Measurements from ENCODE around the gene ART1. TPM values are rescaled to one million over a fixed set of nuclear protein-coding genes. Genes with fewer than 3 reads are reported as not detected.

The ART1 gene
- total and polyA plus RNA-seq, 4 donors = not detected

DNA sequence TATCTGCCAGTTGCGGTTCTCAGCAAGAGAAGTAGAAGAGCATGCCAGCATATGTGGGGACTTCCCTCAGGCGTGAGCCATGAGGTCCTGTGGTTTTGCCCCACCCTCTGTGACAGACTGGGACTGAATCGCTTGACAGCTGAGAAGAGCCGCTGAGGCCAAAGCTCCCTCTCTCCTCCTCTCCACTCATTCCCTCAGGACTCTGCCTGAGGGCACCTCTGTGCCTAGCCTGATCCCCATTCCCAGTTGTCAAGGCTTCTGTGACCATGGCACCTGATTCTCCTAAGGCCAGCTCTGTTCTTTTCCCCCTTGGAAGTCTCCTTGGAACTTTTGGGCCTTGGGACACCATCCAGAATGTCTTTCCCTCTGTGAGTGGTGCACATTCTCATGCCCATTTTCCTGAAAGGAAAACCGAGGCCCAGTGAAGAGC lies 30.2 kb upstream of the ART1 start:
- Histone ChIP-seq H3K9me3 (ENCODE audit: control insufficient read depth in 4 of 4, low read length in 3 of 4) (no peaks in the 10 kb centered on the region), H3K4me3 (ENCODE audit: low read depth in 1 of 3, low read length in 3 of 3) (no peak overlapping the region), H3K36me3 (ENCODE audit: control insufficient read depth in 4 of 4, insufficient read depth in 3 of 4, low read depth in 1 of 4, low read length in 3 of 4) (no peaks in the 10 kb centered on the region), H3K27ac (ENCODE audit: low read depth in 1 of 2, low read length in 2 of 2) (no peak overlapping the region), H3K4me1 (ENCODE audit: control insufficient read depth in 4 of 4, insufficient read depth in 4 of 4, low read length in 3 of 4) (no peaks in the 10 kb centered on the region), H3K9ac (ENCODE audit: low read depth in 1 of 2, low read length in 2 of 2) (no peak overlapping the region), H3K27me3 (ENCODE audit: control insufficient read depth in 4 of 4, insufficient read depth in 4 of 4, low read length in 3 of 4) (no peaks in the 10 kb centered on the region)
- 77% methylated on average over 5 of the region's 5 CpGs for WGBS
- TF ChIP-seq TAF1 (conservative IDR thresholded peaks at IDR 0.05) (no peak), HNF4A (conservative IDR thresholded peaks at IDR 0.05) (no peak), RXRA (IDR thresholded peaks at IDR 0.05) (no peak), FOXA1 (IDR thresholded peaks at IDR 0.05) (no peak)
- TF ChIP-seq, protein P1, sequence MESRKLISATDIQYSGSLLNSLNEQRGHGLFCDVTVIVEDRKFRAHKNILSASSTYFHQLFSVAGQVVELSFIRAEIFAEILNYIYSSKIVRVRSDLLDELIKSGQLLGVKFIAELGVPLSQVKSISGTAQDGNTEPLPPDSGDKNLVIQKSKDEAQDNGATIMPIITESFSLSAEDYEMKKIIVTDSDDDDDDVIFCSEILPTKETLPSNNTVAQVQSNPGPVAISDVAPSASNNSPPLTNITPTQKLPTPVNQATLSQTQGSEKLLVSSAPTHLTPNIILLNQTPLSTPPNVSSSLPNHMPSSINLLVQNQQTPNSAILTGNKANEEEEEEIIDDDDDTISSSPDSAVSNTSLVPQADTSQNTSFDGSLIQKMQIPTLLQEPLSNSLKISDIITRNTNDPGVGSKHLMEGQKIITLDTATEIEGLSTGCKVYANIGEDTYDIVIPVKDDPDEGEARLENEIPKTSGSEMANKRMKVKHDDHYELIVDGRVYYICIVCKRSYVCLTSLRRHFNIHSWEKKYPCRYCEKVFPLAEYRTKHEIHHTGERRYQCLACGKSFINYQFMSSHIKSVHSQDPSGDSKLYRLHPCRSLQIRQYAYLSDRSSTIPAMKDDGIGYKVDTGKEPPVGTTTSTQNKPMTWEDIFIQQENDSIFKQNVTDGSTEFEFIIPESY (IDR thresholded peaks at IDR 0.05) = no peak
- TF ChIP-seq, protein P2, sequence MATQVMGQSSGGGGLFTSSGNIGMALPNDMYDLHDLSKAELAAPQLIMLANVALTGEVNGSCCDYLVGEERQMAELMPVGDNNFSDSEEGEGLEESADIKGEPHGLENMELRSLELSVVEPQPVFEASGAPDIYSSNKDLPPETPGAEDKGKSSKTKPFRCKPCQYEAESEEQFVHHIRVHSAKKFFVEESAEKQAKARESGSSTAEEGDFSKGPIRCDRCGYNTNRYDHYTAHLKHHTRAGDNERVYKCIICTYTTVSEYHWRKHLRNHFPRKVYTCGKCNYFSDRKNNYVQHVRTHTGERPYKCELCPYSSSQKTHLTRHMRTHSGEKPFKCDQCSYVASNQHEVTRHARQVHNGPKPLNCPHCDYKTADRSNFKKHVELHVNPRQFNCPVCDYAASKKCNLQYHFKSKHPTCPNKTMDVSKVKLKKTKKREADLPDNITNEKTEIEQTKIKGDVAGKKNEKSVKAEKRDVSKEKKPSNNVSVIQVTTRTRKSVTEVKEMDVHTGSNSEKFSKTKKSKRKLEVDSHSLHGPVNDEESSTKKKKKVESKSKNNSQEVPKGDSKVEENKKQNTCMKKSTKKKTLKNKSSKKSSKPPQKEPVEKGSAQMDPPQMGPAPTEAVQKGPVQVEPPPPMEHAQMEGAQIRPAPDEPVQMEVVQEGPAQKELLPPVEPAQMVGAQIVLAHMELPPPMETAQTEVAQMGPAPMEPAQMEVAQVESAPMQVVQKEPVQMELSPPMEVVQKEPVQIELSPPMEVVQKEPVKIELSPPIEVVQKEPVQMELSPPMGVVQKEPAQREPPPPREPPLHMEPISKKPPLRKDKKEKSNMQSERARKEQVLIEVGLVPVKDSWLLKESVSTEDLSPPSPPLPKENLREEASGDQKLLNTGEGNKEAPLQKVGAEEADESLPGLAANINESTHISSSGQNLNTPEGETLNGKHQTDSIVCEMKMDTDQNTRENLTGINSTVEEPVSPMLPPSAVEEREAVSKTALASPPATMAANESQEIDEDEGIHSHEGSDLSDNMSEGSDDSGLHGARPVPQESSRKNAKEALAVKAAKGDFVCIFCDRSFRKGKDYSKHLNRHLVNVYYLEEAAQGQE (IDR thresholded peaks at IDR 0.05) = no peak
- DNase-seq (ENCODE audit: low spot score) = no peak

DNA sequence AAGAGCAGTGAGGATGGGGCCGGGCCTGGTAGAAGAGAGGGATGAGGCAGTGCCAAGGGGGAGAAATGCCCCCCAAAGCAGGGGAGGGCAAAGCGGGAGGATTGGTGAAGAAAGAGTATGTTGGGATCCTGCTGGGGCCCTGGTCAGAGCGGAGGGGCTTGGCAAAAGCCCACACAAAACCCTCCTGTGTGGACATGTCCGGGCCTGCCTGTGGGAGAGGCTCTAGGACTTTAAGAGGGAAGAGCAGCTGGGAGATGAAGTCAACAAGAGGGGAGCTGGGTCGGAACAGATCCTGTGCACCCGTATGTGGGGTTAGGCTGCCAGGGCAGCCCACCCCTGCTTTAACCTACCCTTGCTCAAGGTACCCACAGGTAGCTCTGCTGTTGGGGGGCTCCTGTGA lies 28.9 kb upstream of the ART1 start:
- WGBS = 92% methylated on average over 6 of the region's 6 CpGs
- H3K27ac ChIP-seq (ENCODE audit: low read depth in 1 of 2, low read length in 2 of 2) = no peak overlapping the region
- no peaks in the 10 kb centered on the region for H3K27me3 ChIP-seq (ENCODE audit: control insufficient read depth in 4 of 4, insufficient read depth in 4 of 4, low read length in 3 of 4)
- TF ChIP-seq YY1 (IDR thresholded peaks at IDR 0.05) = no peak
- TF ChIP-seq, protein P1 (IDR thresholded peaks at IDR 0.05) = no peak
- TF ChIP-seq, protein P3, sequence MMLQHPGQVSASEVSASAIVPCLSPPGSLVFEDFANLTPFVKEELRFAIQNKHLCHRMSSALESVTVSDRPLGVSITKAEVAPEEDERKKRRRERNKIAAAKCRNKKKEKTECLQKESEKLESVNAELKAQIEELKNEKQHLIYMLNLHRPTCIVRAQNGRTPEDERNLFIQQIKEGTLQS (IDR thresholded peaks at IDR 0.05) = no peak
- TF ChIP-seq HNF4A (conservative IDR thresholded peaks at IDR 0.05) = no peak
- TF ChIP-seq, protein P4, sequence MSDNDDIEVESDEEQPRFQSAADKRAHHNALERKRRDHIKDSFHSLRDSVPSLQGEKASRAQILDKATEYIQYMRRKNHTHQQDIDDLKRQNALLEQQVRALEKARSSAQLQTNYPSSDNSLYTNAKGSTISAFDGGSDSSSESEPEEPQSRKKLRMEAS (IDR thresholded peaks at IDR 0.05) = no peak
- no peak for TF ChIP-seq EGR1 (IDR thresholded peaks at IDR 0.05; ENCODE audit: low read depth in 2 of 2)
- TF ChIP-seq, protein P2 (IDR thresholded peaks at IDR 0.05) = no peak
- TF ChIP-seq NR2F2 (IDR thresholded peaks at IDR 0.05) = no peak
- TF ChIP-seq FOXA2 (IDR thresholded peaks at IDR 0.05) = no peak
- TF ChIP-seq, protein P5, sequence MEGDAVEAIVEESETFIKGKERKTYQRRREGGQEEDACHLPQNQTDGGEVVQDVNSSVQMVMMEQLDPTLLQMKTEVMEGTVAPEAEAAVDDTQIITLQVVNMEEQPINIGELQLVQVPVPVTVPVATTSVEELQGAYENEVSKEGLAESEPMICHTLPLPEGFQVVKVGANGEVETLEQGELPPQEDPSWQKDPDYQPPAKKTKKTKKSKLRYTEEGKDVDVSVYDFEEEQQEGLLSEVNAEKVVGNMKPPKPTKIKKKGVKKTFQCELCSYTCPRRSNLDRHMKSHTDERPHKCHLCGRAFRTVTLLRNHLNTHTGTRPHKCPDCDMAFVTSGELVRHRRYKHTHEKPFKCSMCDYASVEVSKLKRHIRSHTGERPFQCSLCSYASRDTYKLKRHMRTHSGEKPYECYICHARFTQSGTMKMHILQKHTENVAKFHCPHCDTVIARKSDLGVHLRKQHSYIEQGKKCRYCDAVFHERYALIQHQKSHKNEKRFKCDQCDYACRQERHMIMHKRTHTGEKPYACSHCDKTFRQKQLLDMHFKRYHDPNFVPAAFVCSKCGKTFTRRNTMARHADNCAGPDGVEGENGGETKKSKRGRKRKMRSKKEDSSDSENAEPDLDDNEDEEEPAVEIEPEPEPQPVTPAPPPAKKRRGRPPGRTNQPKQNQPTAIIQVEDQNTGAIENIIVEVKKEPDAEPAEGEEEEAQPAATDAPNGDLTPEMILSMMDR (IDR thresholded peaks at IDR 0.05; ENCODE audit: low read depth, low read length, missing input control) = no peak
- no peak for TF ChIP-seq RXRA (IDR thresholded peaks at IDR 0.05)
- no peak for TF ChIP-seq TAF1 (conservative IDR thresholded peaks at IDR 0.05)
- no peak for TF ChIP-seq JUND (IDR thresholded peaks at IDR 0.05)
- TF ChIP-seq HNF4G (IDR thresholded peaks at IDR 0.05) = no peak
- no peak for TF ChIP-seq SP1 (IDR thresholded peaks at IDR 0.05)
- TF ChIP-seq RAD21 (IDR thresholded peaks at IDR 0.05) = no peak
- no peaks in the 10 kb centered on the region for H3K9me3 ChIP-seq (ENCODE audit: control insufficient read depth in 4 of 4, low read length in 3 of 4)
- no peaks in the 10 kb centered on the region for H3K36me3 ChIP-seq (ENCODE audit: control insufficient read depth in 4 of 4, insufficient read depth in 3 of 4, low read depth in 1 of 4, low read length in 3 of 4)
- no peak for DNase-seq (ENCODE audit: low spot score)
- H3K4me3 ChIP-seq (ENCODE audit: low read depth in 1 of 3, low read length in 3 of 3) = no peak overlapping the region
- H3K4me1 ChIP-seq (ENCODE audit: control insufficient read depth in 4 of 4, insufficient read depth in 4 of 4, low read length in 3 of 4) = no peaks in the 10 kb centered on the region
- no peak overlapping the region for H3K9ac ChIP-seq (ENCODE audit: low read depth in 1 of 2, low read length in 2 of 2)
